ENCODE results near the gene PKNOX2.

Gene PKNOX2

DNA sequence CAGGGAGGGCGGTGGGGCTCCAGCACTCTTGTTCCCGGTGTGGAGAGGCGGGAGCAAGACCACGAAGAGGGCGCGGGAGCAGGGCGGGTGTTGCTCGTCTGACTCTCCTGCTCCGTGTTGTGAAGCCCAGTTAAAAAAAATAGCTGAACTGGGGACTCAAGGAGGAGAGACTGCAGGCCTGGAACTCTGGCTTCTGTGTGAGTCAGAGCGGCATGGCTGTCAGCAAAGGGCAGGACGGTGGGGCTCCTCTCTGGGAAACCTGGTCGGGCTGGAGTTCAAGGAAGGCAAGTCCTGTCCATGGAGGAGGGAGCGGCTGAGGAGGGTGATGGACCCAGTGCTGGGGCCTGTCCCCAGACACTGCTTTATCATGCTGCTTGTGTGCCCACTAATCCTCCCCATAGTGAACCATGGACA is 179.2 kb downstream of the PKNOX2 start:
- no peak for DNase-seq

DNA sequence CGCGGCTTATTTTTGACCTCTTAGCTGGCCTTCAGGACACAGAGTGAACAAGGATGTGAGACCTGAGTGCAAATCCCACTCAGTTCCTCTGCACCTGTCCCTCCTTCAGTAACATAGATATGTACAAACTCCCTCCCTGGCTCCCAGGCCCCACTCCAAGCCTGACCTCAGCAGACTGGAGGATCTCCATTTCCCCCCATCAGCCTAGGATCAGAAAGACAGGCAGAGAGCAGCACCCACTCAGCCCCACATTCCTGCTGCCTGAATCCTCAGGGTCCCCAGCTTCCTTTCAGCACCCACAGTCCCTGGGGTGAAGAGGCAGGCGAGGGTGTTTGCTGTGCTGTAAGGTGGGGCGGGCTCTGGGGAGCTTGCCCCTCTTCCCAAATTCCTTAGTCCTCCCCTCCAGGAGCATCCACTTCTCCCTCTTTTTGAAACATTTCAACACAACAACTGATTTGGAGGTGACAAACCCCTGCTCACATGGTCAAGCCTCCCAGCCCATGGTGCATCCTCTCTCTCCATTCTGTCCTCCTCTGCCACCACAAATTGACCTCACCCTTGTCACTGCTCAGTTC is 180.4 kb downstream of the PKNOX2 start:
- DNase-seq, result no peak

DNA sequence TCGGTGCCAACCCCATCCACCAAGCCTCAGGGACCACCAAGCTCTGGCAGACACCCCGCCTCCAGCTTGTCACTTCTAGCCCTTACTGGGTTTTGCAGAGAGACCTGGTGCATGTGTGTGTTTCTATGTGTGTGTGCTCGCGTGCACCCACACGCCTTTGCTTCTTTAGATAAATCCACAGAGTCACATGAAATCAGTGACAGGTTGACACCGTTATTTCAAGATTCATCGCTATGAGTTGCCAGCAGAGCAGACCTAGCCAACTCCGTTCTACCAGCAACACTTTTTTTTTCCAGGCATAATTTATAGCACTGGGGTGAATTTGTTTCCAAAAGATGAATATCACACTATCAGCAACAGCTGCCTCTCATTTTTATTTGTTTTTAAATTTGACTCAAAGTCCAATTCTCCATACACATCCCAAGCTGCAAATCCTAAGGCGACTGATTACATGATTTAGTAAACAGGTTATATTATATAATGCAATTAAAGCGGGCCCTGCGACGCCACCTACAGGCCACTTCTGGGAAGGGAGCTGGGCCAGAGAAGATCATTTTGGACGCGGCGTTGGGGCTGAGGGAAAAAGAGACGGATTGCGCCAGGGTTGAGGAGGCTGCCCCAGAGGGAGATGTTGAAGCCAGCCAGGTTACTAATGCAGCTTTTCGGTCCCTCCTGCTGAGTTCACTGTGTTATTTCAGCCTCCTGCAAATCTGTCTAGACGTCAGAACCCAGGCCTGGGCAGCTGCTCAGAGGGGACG is 181.0 kb downstream of the PKNOX2 start:
- peak in 1 of 2 donors; percentile 24 for DNase-seq

DNA sequence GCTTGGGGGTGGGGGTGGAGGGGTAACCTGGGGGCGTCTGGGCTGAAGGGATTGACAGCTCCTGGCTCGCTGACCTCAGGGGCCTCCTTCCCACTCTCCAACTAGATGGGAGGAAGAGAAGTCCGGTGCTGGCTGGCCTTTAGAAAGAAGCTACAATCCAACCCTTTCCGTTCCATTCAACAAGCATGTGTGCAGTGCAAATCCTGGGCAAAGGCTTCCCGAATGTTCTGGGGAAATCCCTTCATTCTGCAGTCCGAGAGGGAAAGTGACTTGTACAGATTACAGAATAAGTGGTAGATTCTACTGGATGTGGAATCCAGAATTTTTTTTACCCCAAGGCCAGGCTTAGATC is 181.6 kb downstream of the PKNOX2 start:
- DNase-seq, result no peak

DNA sequence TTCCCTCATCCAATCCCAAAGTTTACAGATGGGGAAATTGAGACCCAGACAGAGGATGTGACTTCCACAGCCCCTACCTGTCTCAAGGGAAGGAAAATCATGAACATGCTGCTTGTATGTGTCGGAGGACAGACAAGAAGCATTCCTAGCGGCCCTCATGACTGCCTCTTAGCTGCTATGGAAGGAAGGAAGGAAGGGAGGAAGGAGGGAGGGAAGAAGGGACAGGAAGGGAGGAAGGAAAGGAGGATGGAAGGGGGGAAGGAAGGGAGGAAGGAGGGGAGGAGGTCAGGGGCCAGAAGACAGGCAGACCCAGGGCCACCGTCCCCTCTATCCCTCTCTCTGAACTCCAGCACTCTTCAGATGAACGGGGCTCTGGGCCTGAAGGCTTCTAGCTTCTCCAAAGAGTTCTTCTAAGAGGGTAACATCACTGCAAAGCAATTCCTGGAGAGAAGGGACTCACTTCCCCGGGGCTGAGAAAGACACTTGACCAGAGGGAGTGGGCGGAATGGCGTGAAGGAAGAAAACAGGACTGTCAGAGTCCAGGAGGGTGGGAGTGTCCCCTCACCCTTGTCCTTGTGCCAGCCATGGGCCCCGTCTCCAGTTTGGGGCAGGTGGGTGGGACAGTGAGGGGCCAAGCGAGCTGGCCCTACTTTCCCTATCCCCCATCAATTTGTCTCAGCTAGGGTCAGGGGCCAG is 182.2 kb downstream of the PKNOX2 start:
- DNase-seq, result no peak

DNA sequence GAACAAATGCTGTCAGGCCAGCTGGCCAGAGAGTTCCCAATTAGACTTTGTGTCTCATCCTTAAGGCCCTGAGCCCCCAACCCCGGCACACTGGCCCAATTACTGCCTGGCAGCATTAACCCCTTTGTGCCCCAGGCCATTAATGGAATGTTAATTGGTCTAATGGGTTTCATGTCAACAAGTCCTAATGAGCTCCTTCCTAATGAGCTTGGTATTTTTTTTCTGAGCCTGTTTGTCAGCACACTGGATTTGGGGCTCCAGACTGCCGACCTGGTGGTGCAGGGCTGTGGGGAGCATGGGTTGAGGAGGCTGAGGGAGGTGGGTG is 182.7 kb downstream of the PKNOX2 start:
- no peak for DNase-seq

DNA sequence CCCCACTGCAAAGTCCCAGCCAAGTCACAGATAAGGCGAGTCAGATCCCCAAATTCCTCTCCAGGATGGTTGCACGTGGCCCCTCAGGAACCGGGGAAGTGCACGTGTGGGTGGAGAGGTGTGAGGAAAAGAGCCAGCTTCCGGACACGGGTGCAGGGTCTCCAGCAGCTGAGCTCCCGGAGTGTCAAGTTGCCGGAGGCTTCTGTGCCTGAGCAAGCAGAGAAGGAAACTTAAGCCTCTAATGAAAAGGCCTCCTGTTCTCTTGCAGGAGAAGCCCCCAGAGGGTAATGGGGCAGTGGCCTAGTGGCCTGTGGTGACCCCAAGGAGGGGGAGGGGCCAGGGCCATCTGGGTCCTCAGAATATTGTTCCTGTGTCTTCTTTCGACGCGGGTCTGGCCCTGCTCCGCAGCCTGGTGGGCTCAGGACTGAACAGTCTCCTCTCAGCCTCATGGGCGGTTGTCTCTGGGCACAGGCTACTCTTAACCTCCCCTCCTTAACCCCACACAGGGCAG is 183.6 kb downstream of the PKNOX2 start:
- no peak for DNase-seq

DNA sequence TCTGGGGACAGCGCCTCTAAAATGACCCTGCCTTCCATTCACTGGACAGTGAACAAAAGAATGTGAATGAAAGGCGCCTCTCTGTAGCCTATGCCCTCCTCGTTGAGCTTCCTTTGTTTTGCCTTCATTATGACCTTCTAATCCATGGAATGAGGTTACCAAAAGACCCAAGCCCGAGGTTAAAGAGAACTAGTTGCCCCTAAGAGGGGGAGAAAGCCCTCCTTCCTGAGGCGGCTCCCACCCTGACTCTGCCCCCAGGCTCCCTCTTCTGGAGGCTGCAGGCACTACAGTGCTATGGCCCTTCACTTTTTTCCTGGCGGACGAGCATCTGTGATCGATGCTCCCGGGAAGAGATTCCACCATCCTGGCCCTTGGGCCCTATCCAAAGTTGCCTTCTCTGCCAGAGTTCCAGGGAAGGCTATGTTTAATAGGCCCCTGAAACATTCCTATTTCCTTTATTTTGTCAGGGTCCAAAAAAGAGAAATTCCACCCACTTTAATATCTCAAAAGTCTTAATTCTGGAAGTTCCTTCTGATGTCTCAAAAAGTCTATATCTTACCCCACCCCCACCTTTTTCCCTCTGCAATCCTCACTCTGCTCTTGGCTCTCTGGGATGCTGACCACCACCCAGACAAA is 184.2 kb downstream of the PKNOX2 start:
- DNase-seq, result peak in 1 of 2 donors; percentile 38

DNA sequence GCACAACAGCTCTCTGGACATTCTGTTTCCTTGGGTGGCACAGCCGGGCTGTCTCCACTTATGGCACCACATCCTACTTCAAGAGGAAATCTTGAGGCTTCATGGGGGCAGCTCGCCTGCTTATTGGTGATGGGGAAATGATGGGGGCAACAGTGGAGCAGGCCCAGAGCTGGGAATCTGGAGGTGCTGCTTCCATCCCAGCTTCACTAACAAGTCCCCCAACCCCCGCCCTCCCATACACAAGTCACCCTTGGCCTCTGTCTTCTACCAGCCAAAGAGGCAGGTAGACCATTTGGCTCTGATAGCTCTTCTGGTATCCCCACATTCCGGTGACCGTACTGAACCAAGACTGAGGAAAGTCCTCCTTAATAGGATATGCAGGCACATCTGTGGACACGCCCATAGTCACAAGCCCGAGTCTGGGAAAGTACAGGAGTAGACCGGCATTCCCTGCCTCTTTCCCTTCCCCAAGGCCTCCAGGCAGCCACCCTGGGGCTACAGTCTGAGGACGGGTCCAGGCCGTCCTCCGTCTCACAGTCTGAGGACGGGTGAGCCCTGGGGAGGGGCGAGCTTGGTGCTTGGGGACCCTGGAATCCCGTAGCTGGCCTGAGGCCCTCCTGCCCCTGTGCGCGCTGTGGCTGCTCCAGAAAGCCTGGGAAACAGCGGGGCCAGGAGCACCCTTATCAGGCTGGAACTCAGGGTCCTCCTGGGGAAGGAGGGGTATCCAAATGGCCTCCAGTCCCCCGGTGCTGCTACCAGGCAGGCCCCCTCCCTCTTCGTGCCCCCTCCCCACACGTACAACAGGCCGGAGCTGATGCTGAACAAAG is 185.9 kb downstream of the PKNOX2 start:
- no peak for DNase-seq

DNA sequence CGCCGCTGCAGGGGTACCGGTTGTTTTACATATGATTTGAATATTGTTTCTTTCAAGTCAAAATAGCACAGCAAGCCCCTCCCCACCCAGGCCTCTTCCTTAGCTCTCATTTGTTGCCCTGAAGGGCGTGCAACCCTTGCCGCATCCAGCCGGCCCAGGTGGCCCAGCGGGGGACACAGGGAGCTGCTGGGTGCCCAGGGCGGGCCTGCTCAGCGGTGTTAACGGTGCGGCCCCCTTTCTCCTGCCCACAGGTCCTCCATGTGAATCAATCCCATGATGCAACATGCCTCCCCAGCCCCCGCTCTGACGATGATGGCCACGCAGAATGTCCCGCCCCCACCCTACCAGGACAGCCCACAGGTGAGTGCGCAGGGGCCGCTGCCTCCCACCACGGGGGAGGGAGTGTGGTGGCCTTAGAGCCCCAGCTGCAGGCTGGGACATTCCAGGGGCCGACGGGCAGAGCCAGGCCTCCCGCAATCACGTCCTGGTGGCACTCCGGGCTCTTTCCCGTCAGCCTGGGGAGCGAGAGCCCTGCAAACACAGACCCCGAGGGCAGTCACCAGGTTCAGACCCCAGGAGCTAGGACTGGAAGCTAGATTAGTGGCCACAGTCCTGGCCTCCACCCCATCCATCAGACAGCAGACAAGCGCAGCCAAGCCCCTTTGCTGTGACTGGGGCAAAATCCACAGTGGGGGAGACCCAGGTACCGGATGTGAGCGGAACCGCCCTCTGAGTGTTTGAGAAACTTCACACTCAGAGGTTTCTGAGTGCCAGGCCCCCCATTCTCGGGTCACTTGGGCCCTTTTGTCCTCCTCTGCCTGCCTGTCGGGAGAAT is 186.7 kb downstream of the PKNOX2 start:
- DNase-seq, result no peak

DNA sequence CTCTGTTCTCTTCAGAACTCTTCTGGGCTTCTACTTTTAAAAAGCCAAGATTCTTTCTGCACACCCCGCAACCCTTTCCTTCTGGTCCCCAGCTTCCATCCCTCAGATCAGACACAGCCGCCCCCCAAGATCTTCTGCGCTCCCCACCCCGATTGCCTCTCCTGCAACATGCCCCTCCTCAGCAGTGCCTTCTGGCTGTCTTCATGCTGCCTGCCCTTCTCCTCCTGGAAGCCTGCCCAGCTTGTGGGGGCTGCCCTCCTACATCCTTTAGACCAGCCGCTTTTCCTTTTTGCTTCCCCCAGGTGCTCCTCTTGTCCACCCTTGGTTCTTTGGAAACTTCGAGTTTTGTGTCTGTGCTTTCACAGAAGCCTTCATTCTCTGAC is 187.3 kb downstream of the PKNOX2 start:
- no peak for DNase-seq

DNA sequence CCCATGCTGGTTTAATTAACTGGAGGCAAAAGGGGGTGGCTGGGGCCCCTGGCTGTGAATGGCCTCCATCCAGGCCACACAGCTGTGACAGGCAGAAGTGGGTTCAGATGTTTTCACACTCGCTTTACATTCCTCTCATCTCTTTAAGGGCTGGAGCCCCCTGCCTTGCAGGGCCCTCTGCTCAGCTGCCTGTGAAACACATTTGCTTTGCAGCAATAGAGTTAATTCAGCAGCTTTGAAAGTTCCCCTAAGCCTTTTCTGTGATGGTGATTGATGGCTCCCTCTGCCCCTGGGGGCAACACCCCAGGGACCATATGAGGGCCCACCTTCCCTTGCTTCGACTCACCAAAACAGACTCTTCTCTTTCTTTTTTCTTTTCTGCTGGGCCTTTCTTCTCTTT is 192.2 kb downstream of the PKNOX2 start:
- no peak for DNase-seq

DNA sequence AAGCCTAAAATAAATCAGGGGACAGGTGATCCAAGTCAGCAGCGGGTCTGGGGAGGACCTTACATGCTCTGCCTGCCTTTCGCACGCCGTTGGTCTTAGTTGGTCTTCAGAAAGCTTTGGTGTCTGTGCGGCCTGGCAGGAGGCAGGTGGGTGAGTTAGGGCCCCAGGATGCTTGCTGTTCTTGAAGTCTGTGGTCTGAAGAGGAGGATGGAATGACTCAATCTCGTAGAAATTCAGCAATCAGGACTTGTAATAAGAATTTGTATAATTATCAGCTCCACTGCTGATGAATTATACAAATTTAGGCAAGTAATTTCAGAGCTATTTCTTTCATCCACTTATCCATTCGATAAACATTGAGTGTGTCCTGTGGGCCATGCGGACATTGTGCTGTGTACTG is 193.0 kb downstream of the PKNOX2 start:
- no peak for DNase-seq

DNA sequence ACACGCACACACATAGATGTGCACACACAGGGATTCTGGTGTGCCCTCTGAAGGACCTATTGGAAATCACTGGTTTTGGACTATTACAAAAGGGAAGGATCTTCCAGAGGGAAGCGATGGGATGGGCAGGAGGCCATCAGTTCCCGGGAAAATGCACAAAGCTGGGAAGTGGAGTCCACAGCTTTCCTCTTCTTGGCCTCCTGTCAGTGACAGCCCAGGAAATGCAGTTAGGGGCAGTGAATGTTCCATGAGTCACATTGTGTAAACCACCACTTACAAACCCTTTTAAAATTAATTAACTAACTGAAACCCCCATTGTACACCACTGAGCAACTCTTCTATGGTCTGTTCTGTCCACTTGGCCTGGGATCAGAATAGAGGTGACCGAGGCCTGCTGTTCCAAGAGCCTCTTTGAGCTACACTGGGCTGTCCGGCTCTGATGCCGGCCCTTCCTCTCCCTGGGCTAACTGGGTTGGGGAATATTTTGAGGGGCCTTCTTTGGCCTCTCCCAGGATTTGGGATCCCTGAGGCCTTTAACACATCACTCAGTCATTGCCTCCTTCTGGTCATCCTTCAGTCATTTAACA is 193.8 kb downstream of the PKNOX2 start:
- DNase-seq, result no peak

DNA sequence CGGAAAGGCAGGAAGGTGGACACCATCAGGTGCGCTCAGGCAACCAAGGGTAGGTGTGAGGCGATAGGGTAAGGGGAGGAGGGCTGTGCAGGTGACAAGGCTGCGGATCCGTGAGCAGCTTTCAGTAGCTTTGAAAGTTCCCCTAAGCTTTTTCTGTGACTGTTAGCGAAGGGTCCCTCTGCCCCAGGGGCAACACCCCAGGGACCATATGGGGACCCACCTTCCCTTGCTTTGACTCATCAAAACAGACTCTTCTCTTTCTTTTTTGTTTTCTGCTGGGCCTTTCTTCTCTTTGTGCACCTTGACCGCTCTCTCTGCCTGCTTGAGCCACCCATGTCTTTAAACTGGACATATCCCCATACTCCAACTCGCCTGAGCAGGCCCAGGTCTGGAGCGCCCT is 194.6 kb downstream of the PKNOX2 start:
- no peak for DNase-seq

DNA sequence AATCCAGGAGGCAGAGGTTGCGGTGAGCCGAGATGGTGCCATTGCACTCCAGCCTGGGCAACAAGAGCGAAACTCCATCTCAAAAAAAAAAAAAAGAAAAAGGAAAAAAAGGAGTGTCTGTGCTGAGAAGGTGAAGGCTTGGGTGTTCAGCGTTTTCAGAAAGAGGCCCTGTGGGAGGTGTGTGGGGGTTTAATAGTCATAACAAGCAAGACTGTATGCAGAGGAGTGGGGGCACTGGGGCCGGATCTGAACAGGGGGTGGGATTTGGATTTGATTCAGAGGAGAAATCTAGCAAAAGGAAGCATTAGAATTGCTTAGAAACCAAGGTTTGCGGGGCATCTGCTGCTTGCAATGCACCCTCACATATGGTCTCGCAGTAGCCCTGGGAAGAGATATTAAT is 195.5 kb downstream of the PKNOX2 start:
- no peak for DNase-seq

DNA sequence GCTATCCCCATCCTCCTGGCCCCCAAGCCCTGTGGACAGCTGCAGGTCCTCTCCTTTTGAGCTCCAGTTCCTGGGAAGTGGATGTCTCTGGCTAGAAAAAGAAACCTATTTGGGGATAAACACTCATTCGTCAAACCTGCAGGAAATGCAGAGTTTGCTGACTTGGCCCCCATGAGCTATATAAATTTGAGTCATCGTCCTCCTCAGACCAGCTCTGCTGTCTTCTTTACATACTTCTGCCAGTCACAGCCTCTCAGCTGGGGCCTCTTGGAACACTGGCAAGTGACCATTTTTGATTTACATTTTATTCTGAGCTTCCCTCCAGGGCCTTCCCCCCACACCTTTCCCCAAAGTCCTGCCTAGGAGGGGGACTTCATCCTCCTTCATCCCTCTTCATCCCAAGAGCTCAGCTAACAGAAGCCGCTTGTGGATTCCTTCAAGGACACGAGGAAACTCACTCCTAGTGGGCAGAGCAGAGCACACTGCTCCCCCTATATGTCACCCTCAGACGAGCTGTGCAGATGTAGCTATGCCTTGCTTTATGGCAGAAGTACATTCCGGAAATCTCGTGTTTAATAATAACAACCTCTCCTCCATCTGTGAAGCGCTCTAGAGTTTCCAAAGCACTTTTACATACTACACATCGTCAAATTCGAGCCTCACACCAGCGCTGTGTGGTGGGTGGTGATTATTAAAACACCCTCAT is 199.7 kb downstream of the PKNOX2 start:
- no peak for DNase-seq

DNA sequence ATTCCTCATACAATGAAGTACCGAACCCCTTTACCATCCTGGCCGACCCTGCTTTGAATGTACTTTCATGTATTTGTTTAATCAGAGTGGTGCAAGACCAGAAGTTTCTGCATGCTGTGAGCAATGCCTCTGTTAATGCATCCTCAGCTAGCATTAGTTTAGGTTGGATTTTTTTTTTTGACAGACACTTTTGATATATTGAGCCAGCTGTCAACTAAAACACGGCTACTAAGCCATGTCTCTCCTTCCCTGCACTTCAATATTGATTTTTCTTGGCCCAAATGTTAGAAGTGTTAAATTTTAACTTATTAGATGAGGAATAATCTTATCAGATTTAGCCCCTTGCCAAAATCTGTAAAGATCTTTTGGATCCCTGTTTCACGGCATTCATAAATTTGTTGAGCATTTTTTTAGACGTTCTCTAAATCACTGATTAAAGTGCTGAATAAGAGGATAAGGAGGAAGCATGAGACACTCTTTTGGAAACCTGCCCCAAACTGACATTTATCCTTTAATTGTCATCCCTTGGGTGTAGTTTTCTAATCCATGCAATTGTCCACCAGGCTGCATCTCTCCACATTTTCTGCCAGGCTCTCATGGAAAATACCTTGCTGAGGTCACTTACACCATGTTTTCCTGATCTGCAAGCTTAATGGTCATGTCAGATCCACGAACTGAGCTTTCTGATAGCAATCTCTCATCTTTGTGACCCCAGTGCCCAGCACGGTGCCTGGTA is 200.8 kb downstream of the PKNOX2 start:
- no peak for DNase-seq

DNA sequence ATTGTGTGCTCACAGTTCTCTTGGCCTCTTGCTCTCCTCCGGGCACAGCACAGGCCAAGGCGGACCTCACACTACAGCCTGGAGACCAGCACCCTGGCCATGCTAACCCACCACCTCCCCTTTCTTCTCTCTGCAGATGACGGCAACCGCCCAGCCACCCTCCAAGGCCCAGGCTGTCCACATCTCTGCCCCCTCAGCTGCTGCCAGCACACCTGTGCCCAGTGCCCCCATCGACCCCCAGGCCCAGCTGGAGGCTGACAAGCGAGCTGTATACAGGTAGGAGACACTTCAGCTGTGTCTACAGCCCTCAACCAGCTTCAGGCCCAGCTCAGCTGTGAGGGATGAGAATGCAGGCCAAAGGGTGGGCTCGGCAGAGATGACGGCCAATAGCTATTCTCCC is 203.2 kb downstream of the PKNOX2 start:
- no peak for DNase-seq

DNA sequence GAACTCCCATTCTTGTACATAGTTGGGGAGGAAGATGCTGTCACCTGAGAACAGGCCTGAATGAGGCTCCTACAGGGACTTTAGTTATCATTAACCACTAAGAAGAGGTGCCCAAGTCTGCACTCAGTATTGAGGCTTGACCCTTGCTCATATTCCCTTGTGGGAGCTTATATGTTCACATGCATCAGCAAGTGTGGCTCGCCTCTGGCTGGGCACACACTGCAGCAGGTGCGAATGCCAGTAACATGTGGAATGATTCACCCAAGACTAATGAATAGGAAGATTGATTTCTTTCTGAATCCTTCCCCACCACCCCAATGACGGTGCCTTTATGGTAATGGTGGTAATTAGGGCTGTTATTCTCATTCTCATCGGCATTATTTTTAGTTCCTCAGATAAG is 204.2 kb downstream of the PKNOX2 start:
- DNase-seq, result no peak
